Common myeloid progenitor, CD34-positive (primary cell): ENCODE results near the gene RASSF8.

ENCODE experiments used
- CTCF ChIA-PET: fragments of 350-600 bp; sonication (Branson Sonifier 250); formaldehyde crosslinking; loops from one replicate; lab custom pipeline; 2021; ENCODE audit warnings: antibody characterized with exemption; lab: Charles Lee
- POLR2A ChIA-PET: fragments of 350-600 bp; sonication (Branson Sonifier 250); formaldehyde crosslinking; loops from one replicate; lab custom pipeline; 2021; ENCODE audit warnings: antibody characterized with exemption; lab: Charles Lee
- DNase-seq, 3 donors: peaks; one replicate each; pipeline versions ENCODE4 v3.0.0 to v3.0.0-alpha.2; 2013
- H3K27ac ChIP-seq, 2 experiments: 1 replicate in 1 of 2; 2 replicates in 1 of 2; pipeline ENCODE4 v1.7.0; 2013; ENCODE audit warnings: inconsistent platforms in 2 of 2, low read length in 2 of 2, mild to moderate bottlenecking in 2 of 2, low read depth in 1 of 2, moderate library complexity in 1 of 2; ENCODE audit not compliant: severe bottlenecking in 2 of 2, insufficient read depth in 1 of 2, poor library complexity in 1 of 2
- H3K27me3 ChIP-seq, 5 experiments: replicated peaks in 2 of 5; 1 replicate in 3 of 5; 2 replicates in 2 of 5; pipeline versions ENCODE4 v1.6.1 to v1.7.0; 2013; ENCODE audit warnings: low read length in 4 of 5, mild to moderate bottlenecking in 2 of 5, moderate library complexity in 2 of 5, inconsistent platforms in 1 of 5; ENCODE audit not compliant: insufficient read depth in 5 of 5, control insufficient read depth in 4 of 5
- H3K36me3 ChIP-seq, 4 experiments: 1 replicate in 2 of 4; 2 replicates in 2 of 4; pipeline versions ENCODE4 v1.6.1 to v1.7.0; 2013; ENCODE audit warnings: low read length in 3 of 4, control low read depth in 1 of 4, mild to moderate bottlenecking in 1 of 4; ENCODE audit not compliant: control insufficient read depth in 4 of 4, insufficient read depth in 4 of 4
- H3K4me1 ChIP-seq, 4 experiments: 1 replicate in 3 of 4; 2 replicates in 1 of 4; pipeline versions ENCODE4 v1.6.1 to v1.7.1; 2013; ENCODE audit warnings: low read length in 3 of 4, mild to moderate bottlenecking in 3 of 4, control low read depth in 1 of 4, inconsistent platforms in 1 of 4, moderate library complexity in 1 of 4; ENCODE audit not compliant: control insufficient read depth in 4 of 4, insufficient read depth in 4 of 4; ENCODE audit errors: control extremely low read depth in 1 of 4
- H3K4me3 ChIP-seq, 7 experiments: 1 replicate in 4 of 7; 2 replicates in 3 of 7; pipeline versions ENCODE4 v1.5.1 to v1.7.0; 2013; ENCODE audit warnings: mild to moderate bottlenecking in 7 of 7, low read length in 6 of 7, moderate library complexity in 6 of 7, inconsistent platforms in 2 of 7, low read depth in 2 of 7, control low read depth in 1 of 7; ENCODE audit not compliant: insufficient read depth in 4 of 7, control insufficient read depth in 1 of 7; ENCODE audit errors: extremely low read depth in 1 of 7
- H3K9me3 ChIP-seq, 5 experiments: 1 replicate in 4 of 5; 2 replicates in 1 of 5; pipeline versions ENCODE4 v1.6.1 to v1.7.1; 2013; ENCODE audit warnings: low read length in 4 of 5, mild to moderate bottlenecking in 2 of 5, inconsistent platforms in 1 of 5, low read depth in 1 of 5, moderate library complexity in 1 of 5; ENCODE audit not compliant: control insufficient read depth in 4 of 5, insufficient read depth in 2 of 5; ENCODE audit errors: control extremely low read depth in 1 of 5
- WGBS: methylation state at CpG from one replicate; pipeline ENCODE4 v1.1.5; 2013; ENCODE audit not compliant: insufficient coverage; 5-methylcytosine and 5-hydroxymethylcytosine counted together

The RASSF8 gene

GRCh38 chr12:26026713-26027112, 68.2 kb downstream of the RASSF8 start:
- ChIA-PET CTCF (interaction anchor here (0.8 to 1.3 kb wide), 5 partner anchors 10 to 598 kb away, joined by 3 to 5 read pairs (median 3); no protein-coding TSS in a partner anchor), POLR2A (interaction anchor here (0.6 kb wide), 1 partner anchor 48 kb away, joined by 5 read pairs; no protein-coding TSS in a partner anchor)
- Histone ChIP-seq H3K27ac (no peak overlapping the region), H3K36me3 (no peaks in the 10 kb centered on the region), H3K9me3 (no peaks in the 10 kb centered on the region), H3K4me1 (no peaks in the 10 kb centered on the region), H3K27me3 (no peaks in the 10 kb centered on the region), H3K4me3 (no peak overlapping the region)
- WGBS: no CpG with 5 or more reads among the region's 1 CpG
- no peak for DNase-seq

DNA sequence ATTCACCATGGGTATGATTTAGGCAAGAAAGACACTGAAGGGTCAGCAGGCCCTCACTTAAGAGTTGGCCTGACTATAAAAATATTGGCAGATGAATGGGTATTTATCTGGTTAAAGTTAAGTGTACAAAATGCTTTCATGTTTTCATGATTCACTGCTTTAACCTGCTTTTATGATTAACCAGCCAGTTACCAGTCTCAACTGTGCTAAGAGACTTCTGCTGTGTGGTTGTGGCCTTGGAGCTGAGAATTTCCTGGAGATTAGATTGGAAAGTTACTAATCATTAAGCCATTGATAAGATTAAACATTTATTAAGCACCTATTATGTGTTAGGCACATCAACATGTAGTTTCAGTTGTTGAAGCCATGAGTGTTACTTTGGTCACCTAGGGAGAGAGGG, 68.9 kb downstream of the RASSF8 start:
- POLR2A ChIA-PET: no interaction called here
- no peak for DNase-seq
- Histone ChIP-seq H3K27me3 (no peaks in the 10 kb centered on the region), H3K9me3 (no peaks in the 10 kb centered on the region), H3K4me1 (no peaks in the 10 kb centered on the region), H3K27ac (no peak overlapping the region), H3K36me3 (no peaks in the 10 kb centered on the region), H3K4me3 (no peak overlapping the region)
- CTCF ChIA-PET: interaction anchor here (1.0 to 1.3 kb wide), 4 partner anchors 9 to 599 kb away, joined by 3 to 4 read pairs (median 3); no protein-coding TSS in a partner anchor

- no peaks in the 10 kb centered on the region for H3K36me3 ChIP-seq
- POLR2A ChIA-PET: no interaction called here
- H3K27ac ChIP-seq: no peak overlapping the region
- no peaks in the 10 kb centered on the region for H3K9me3 ChIP-seq
- H3K4me1 ChIP-seq: no peaks in the 10 kb centered on the region
- DNase-seq: peak; percentile 52 to 80 (median 66)
- H3K27me3 ChIP-seq: no peaks in the 10 kb centered on the region
- no CpG with 5 or more reads among the region's 4 CpGs for WGBS
- CTCF ChIA-PET: interaction anchor here (0.8 to 1.4 kb wide), 10 partner anchors 9 to 596 kb away, joined by 3 to 4 read pairs (median 3); no protein-coding TSS in a partner anchor
- H3K4me3 ChIP-seq: no peak overlapping the region
Measured at GRCh38 chr12:26028953-26029735, 70.7 kb downstream of the RASSF8 start.

DNA sequence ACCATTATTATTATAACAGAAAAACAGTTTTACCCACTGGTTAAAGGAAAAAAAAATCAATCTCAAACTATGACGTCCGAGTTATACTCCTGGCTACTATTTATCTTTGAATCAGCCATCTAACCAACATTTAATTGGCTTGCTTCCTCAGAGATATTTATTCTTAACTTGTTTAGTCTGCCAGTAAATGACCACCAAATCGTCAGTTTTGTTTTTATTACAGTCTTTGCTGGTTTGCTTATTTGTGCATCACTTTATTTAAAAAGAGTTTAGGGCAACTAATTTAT, 71.2 kb downstream of the RASSF8 start:
- WGBS: no CpG with 5 or more reads among the region's 3 CpGs
- Histone ChIP-seq H3K4me1 (no peaks in the 10 kb centered on the region), H3K4me3 (no peak overlapping the region), H3K27ac (no peak overlapping the region), H3K27me3 (no peaks in the 10 kb centered on the region), H3K9me3 (no peaks in the 10 kb centered on the region), H3K36me3 (no peaks in the 10 kb centered on the region)
- POLR2A ChIA-PET: no interaction called here
- DNase-seq: no peak
- CTCF ChIA-PET: interaction anchor here (0.8 to 1.4 kb wide), 3 partner anchors 585 to 597 kb away, joined by 3 to 4 read pairs (median 3); no protein-coding TSS in a partner anchor

DNA sequence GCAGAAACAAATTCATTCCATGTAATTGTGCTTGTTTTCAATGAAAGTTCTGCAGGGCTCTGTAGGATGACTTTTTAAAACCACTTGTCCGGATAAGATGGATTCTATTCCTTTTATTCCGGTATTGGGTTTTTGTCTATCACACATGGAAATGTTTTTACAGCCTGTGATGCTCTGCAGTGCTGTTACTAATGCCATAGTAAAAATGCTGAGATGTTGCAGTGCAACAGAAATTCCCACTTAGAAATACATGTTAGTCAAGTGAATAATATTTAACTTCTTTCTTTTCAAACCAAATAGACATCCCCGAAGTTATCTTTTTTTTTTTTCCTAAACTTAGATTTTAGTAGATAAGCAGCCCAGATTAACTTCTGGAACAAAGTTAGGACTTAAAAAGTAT, 71.9 kb downstream of the RASSF8 start:
- Histone ChIP-seq H3K4me3 (no peak overlapping the region), H3K9me3 (no peaks in the 10 kb centered on the region), H3K36me3 (no peaks in the 10 kb centered on the region), H3K27ac (no peak overlapping the region), H3K27me3 (no peaks in the 10 kb centered on the region), H3K4me1 (no peaks in the 10 kb centered on the region)
- WGBS: 94% methylated on average over 2 of the region's 3 CpGs
- ChIA-PET POLR2A (no interaction called here), CTCF (interaction anchor here (6.4 kb wide), 1 partner anchor 595 kb away, joined by 45 read pairs; no protein-coding TSS in a partner anchor)
- DNase-seq: no peak

DNA sequence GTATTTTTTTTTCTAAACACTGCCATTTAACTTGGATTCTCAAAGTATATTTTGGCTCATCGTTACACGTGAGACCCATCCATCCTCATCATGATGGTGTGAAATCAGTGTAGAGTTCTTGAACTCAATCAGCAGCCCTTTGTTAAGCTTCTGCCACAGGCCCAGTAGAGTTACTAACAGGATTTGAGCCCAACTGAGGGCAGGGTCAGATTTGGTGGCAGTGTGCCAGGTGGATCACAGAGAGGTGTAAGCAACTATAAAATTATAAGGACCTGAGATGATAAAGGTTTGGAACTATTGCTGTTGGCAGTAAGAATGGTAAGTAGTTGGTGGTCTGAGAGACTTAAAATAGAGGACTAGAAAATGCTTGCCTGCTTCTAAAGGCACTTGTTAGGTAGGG, 72.8 kb downstream of the RASSF8 start:
- WGBS: 100% methylated on average over 2 of the region's 2 CpGs
- no peak overlapping the region for H3K27ac ChIP-seq
- H3K36me3 ChIP-seq: no peaks in the 10 kb centered on the region

GRCh38 chr12:26031827-26032226, 73.3 kb downstream of the RASSF8 start:
- DNase-seq: no peak
- Histone ChIP-seq H3K4me3 (no peak overlapping the region), H3K27me3 (no peaks in the 10 kb centered on the region), H3K36me3 (no peaks in the 10 kb centered on the region), H3K27ac (no peak overlapping the region), H3K9me3 (no peaks in the 10 kb centered on the region), H3K4me1 (no peaks in the 10 kb centered on the region)
- ChIA-PET CTCF (interaction anchor here (0.8 to 6.4 kb wide), 2 partner anchors 592 to 596 kb away, joined by 3 to 45 read pairs; no protein-coding TSS in a partner anchor), POLR2A (no interaction called here)

More for the DNA sequence above, 72.8 kb downstream of the RASSF8 start:
- H3K4me1 ChIP-seq: no peaks in the 10 kb centered on the region
- no peaks in the 10 kb centered on the region for H3K27me3 ChIP-seq
- ChIA-PET CTCF (interaction anchor here (0.8 to 6.4 kb wide), 2 partner anchors 592 to 596 kb away, joined by 3 to 45 read pairs; no protein-coding TSS in a partner anchor), POLR2A (no interaction called here)
- no peaks in the 10 kb centered on the region for H3K9me3 ChIP-seq
- DNase-seq: no peak
- no peak overlapping the region for H3K4me3 ChIP-seq
